ENCODE data around the gene PANK3.
"Not testable (repeated sequence)": the region's sequence is repeated elsewhere in the genome, so short reads cannot be mapped to it uniquely, and the experiment has no call there.

PANK3 gene

DNA sequence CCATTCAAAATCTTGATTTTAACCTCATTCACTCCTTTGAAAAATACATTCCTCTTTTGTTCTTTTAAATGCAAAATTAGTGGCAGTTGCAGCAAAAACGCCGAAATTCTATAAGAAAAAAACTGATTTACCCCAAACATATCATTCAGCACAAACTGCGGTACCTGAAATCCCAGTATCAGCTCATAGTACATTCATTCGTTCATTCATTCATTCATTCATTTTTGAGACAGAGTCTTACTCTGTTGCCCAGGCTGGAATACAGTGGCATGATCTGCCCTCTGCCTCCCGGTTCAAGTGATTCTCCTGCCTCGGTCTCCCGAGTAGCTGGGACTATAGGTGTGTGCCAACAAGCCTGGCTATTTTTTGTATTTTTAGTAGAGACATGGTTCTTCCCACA is 29.6 kb downstream of the PANK3 start:
- no peak for DNase-seq

DNA sequence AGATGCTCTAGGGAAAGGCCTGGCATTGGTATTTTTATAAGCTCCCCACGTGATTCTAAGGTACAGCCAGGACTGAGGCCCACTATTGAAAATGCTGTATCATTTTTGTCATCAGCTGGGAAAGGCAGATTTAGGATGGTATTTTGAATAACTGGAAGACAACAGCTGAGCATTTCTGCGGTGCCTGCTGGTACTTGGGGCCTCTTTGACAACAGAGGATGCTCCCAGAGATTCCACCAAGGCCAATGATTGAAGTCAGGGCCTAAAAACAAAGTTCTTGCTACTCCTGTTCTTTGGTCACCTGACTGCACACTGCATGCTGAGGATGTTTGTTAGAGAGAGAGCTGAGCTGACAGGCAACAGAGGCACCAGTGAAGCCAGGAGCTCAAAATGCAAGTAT is 42.0 kb downstream of the PANK3 start:
- DNase-seq, result no peak

GRCh38 chr5:168534351-168534750 is 44.8 kb downstream of the PANK3 start:
- DNase-seq, result not testable (repeated sequence)

GRCh38 chr5:168531987-168532864 is 46.9 kb downstream of the PANK3 start:
- DNase-seq, result no peak

GRCh38 chr5:168531191-168531590 is 48.0 kb downstream of the PANK3 start:
- no peak for DNase-seq

DNA sequence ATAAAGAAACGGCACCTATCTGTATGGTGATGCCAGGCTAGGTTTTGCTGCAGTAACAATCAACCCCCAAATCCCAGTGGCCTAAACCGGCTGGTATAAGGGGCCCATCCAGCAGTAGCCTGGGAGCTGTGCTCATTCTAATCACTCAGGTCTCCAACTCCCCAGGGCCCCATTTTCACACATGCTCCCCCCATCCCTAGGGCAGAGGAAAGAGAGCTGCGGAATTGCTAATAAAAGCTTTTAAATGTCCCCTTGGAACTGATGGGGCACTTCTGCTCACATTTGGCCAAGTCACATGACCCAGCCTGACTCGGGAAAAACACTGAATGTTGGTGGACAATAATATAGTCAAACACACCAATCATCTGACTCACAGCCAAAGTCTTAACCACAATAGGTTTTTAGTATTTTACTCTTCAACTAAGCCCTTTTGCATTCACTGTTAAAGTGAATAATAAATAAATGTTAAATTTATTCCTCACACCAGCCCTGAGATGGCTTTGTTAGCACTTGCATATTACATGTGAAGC is 48.5 kb downstream of the PANK3 start:
- DNase-seq, result no peak

- no peak for DNase-seq
These were observed 49.6 kb downstream of the PANK3 start for GRCh38 chr5:168529374-168530234.

DNA sequence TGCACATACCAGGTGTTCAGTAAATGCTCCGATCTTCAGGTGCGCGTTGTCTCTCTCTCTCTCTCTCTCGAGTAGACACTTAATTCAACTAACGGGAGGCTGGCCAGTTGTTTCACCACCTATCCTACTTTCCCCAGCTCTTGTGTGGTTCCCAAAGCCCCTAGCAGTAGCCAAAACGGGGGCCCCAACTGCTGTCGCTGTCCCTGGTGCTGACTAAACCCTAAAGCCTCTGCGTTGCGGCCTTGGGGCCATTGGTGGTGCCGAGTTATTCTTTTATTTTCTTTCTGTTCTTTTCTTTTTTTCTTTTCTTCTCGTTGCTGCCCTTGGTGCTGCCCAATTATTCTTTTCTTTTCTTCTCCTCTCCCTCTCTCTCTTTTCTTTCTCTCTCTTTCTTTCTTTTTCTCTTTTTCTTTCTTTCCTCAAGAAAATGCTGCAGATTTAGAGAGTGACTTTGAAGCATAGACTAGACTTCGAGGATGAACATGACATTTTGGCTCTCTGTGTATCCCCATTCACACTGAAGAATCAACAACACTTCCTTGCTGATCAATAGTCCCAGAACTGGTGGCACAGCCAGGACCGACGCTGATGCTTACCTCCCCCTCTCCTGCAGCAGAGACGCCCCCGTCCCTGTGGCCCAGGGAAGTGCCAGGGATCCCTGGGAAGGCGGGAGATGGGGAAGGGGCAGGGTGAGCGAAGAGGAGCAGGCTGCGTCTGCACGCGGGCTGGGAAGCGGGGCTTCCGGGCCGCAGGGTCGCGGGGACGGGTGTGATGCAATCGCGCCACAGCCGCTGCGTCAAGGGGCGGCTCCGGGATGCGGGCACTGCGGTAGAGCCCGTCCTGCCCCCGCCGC is 50.4 kb downstream of the PANK3 start, which contains the start of gene FBLL1:
Gene FBLL1, plus strand, starts transcription at position 785 of the 853 bp plus-strand sequence. CDS start 200 bp downstream, outside the sequence.
- DNase-seq, result no peak

GRCh38 chr5:168527756-168528295 is 51.3 kb downstream of the PANK3 start:
- DNase-seq, result no peak

DNA sequence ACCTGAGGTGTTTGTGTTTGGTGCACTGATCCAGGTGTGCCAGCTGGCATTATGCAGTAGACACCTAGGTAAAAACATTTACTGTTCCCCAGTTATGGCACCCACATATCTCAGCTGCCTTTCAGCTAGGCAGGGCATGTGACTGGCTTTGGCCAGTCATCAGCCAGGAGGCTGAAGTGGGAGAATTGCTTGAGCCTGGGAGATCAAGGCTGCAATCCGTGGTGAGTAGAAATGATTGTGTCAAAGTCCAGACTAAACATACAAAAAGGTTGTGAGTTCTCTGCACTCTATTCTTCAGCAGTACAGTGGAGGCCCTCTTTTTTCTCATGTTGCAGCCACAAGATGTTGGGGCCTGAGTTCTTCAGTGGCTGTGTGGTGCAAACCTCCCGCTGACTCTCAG is 53.3 kb downstream of the PANK3 start:
- DNase-seq, result no peak

DNA sequence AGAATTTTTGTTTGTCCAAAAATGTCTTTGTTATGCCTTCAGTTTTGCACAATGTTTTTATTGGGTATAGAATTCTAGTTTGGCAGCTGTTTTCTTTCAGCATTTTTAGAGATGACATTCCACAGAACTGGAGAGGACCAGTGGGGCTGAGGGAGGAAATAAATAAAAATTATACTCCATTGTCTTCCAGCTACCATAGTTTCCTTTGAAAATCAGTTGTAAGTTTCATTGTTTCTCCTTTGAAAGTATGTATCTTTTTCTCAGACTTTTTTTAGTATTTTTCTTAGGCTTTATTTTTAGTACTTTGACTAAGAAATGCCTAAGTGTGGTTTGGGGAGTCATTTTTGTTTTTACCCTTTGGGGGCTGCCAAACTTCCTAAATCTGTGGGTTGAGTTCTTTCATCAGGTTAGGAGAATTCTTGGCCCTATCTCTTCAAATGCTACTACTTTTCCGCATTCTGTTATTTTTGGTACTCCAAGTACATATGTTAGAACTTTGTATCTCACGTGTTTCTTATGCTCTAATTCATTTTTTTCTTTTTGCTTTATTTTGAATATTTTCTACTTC is 65.2 kb downstream of the PANK3 start:
- DNase-seq, result no peak

- DNase-seq, result no peak
These were observed 76.5 kb downstream of the PANK3 start for GRCh38 chr5:168502563-168503237.

All from AML-193 (cell line).